ENCODE measurements around the gene RNLS.
"Not testable (repeated sequence)": the region's sequence is repeated elsewhere in the genome, so short reads cannot be mapped to it uniquely, and the experiment has no call there.

RNLS gene

GRCh38 chr10:88332503-88333247, 250.4 kb downstream of the RNLS start:
- no peak for DNase-seq

- DNase-seq: no peak
Observed at GRCh38 chr10:88330174-88330573, 252.9 kb downstream of the RNLS start.

GRCh38 chr10:88322324-88323063, 260.6 kb downstream of the RNLS start:
- no peak for DNase-seq

GRCh38 chr10:88319960-88320517, 263.1 kb downstream of the RNLS start:
- DNase-seq: no peak

- DNase-seq: no peak
Observed at GRCh38 chr10:88318803-88319202, 264.3 kb downstream of the RNLS start.

GRCh38 chr10:88317099-88317498, 266.0 kb downstream of the RNLS start:
- DNase-seq: no peak

- DNase-seq: no peak
Observed at GRCh38 chr10:88316292-88316861, 266.7 kb downstream of the RNLS start.

GRCh38 chr10:88315755-88316154, 267.4 kb downstream of the RNLS start:
- DNase-seq: no peak

- DNase-seq: no peak
Observed at GRCh38 chr10:88314362-88314761, 268.8 kb downstream of the RNLS start.

- DNase-seq: no peak
Observed at GRCh38 chr10:88313878-88314277, 269.2 kb downstream of the RNLS start.

GRCh38 chr10:88312855-88313254, 270.3 kb downstream of the RNLS start:
- DNase-seq: no peak

GRCh38 chr10:88311264-88311663, 271.9 kb downstream of the RNLS start:
- no peak for DNase-seq

GRCh38 chr10:88309365-88309764, 273.8 kb downstream of the RNLS start:
- DNase-seq: no peak

- not testable (repeated sequence) for DNase-seq
Observed at GRCh38 chr10:88308361-88308760, 274.8 kb downstream of the RNLS start.

- peak; percentile 1 for DNase-seq
Observed at GRCh38 chr10:88299787-88300186, 283.3 kb downstream of the RNLS start.

GRCh38 chr10:88297103-88297502, 286.0 kb downstream of the RNLS start:
- DNase-seq: no peak

GRCh38 chr10:88293651-88294230, 289.4 kb downstream of the RNLS start:
- no peak for DNase-seq

GRCh38 chr10:88293073-88293472, 290.0 kb downstream of the RNLS start:
- no peak for DNase-seq

GRCh38 chr10:88292185-88292514, 291.0 kb downstream of the RNLS start:
- no peak for DNase-seq

- no peak for DNase-seq
Observed at GRCh38 chr10:88291289-88292184, 291.6 kb downstream of the RNLS start.

GRCh38 chr10:88289342-88289741, 293.8 kb downstream of the RNLS start:
- DNase-seq: peak; percentile 10

GRCh38 chr10:88288320-88289059, 294.6 kb downstream of the RNLS start:
- DNase-seq: no peak
